ENCODE measurements around the gene KPNB1.

The KPNB1 gene

DNA sequence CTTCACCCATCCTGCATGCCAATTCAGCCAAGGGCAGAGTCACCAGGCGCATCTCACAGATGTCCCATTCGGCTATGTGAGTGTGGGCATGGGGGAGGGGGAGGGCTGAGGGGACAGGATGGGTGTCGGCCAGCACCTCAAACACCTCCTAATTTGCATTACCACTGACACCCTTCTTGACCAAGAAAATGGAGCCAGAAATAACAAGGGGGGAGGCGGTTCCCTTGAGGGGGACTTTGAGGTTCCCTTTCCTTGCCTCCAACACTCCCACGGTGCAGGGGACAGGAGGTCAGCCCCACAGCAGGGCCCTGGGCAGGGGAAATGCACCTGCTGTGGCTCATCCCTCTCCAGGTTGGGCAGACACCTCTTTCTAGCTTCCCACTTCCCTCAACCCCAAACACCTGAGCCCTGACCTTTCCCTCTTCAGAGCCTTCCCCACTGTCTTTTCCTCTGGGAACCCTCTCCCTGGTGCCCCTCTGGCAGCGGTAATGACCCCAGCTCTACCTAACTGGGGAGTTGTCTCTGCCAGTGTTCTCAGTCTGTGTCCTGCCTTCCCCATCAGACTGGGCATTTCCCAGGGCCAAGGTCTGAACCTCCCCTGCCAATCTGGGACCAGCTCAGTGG is 65.2 kb downstream of the KPNB1 start:
- no peak for DNase-seq

DNA sequence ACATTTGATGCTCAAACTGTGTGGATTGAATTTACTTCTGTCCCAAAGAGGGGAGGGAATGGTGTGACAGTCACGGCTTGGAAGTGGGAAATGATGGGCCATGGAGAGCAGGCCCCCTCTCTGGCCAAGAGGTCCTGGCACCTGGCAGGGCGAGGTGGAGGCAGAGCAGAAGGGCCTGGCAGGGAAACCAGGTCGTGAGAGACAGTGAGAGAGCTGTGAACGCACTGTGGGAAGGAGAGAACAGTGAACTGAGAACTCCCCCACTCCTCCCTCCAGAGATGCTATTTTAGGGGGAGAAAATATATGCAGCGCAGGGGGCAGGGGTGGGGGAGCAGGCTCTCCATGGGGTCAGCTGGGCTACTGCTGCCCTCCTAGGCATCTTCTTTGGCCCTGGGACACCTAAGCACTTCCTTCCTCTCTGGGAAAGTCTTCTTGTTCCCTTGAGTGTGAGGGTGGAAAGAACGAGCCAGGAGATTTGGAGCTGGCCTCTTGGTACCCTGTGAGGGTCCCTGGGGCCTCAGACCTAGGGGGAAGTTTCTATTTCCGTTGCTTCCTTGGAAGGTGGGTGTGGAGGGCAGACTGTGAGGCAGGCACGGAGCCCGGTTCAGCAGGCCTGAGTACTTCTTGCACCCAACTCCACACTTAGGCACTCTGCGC is 66.1 kb downstream of the KPNB1 start:
- DNase-seq, result no peak

DNA sequence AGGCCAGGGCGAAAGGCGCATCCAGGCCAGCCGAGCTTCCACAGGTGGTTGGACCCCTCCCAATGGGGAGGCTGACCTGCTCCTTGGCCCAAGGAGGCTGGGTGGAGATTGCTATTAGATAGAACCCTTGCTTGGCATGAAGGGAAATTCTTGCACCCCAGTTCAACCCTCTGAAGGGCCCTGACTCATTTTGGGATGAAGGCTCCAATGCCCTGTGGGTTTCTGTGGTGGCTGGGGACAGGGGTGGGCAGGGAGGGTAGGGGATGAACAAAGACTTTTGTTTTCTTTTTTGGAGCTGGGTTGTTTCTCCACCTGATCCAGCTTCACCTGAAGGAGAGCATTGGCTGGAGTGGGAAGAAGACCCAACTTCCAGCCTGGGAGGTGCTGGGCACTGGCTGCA is 66.7 kb downstream of the KPNB1 start:
- DNase-seq, result no peak

DNA sequence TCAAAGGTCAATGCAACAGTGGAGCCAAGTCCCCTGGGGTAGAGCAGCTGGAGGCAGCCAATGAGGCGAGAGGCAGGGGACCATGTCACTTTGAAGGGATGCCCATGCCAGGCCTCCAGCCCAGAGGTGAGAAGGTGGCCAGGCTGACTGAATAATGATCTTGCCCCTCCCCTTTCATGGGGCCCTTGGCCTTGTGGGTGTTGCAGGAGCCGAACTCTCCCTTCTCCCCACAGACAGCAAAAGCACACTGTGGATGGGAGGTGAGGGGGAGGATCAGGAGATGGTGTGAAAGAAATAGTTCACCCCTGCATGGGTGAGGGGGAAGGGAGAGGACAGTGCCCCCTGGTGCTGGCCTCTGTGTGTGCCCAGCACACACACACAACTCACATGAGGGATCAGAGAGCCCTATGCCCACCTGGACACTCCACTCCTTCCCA is 67.6 kb downstream of the KPNB1 start:
- no peak for DNase-seq

DNA sequence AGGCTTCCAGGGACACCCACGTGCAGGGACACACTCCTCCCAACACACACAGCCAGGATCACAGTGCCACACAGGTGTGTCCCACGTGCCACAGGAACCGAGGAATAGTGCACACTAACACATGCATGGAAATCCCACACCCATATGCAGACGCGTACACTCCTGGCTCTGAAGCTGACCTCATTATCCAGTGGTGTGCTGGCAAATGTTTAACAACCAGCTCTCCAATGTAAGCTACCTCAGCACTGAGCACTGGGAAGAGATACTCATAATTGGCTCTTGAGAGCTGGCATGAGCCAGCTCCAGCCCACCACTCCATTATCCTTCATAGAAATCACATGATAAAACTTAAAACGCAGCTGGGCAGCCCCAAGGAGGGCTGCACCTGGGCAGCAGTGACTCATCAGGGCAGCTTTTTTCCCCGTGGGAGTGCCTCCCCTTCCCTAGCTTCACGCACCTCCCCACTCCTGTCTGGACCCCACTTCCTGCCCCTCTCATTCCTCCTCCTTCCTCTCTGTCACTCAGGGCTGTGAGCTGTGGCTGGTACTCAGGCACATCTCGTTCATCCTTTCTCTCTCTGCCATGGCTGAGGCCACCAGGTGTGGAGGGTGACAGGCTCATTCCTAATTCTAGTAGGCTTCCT is 68.4 kb downstream of the KPNB1 start:
- DNase-seq, result no peak

DNA sequence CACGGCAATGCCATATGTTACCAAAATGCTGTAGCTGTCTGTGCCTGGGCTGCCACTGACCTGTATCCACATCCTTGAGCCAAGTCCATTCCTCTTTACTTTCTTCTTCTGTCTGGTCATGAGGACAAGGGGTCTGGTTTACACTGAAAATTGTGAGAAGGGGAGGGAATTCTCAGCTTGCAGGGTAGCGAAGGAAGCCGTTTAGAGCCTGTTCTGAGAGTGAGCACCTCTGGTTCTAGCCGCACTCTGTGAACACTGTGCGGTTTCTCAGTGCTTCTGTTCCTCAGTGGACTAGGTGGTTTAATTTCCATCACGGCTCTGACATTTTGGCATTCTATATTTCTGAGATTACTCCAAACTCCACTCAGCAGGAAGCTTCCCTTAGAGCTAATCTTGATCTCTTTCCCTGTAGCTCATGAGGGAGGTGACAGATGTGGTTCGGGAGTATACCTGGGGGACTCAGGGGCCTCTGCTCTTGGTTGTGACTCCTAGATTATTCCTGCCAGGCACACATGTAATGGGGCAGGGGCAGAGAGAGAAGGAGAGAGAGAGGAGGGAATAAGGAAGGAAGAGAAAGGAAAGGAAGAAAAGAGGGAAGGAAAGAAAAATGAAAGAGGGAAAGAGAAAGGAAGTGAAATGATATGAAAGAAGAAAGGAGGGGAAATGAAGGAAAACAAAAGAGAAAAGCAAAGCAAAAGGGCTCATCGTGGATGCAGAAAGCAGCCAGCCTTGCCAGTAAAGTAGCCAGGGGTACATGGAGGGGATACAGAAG is 69.1 kb downstream of the KPNB1 start:
- DNase-seq, result no peak

DNA sequence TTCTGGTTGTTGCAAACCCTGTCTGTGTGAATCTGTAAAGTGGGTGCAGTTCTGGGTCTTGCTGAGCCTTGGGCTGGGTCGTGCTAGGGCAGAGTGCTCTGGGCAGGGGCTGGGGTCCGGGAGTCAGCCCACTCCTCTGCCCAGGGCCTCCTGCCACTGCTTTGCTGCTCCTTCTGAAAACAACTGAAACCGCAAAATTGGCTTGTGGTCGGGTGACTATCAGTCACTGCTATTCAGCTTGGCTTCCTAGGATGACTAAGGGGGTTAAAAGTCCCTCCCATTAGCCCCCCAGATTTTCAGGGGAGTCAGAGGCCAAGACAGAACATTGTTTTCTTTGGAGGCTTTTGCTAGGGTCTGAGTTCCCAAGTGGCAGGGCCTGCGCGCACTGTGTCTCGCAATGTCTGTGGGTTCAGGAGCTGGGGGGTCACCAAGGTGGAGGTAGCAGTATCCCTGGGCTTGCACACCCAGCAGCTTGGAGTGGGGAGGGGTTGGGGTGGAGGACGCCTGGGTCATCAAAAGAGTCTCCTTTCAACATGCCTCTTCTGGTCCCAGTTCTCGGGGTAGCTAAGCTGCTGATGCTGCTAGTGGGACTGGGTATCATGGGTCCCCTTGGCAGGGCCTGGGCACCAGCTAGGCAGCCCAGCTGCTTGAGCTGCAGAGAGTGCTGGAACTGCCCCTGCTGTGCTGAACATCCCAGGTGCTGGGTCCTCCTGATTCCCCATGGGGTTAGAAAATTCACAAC is 69.9 kb downstream of the KPNB1 start:
- DNase-seq, result peak; percentile 87

DNA sequence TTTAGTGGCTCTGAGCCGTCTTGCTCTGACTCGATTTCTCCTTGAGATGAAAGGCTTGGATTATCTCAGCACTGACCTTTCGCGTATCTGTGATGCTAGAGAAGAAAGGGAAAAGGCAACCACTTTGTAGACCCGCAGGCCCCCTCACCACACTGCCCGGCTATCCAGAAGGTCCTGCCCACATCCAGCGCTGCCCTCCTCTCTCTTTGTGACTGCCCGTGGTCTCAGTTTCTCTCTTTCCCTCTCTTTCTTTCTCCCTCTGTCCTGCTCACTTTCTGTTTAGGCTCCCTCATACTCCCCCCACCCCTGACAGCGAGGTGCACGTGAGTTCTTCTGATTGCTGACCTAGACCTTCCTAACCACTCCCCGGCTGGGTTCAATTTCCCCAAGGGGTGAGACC is 70.5 kb downstream of the KPNB1 start:
- no peak for DNase-seq

DNA sequence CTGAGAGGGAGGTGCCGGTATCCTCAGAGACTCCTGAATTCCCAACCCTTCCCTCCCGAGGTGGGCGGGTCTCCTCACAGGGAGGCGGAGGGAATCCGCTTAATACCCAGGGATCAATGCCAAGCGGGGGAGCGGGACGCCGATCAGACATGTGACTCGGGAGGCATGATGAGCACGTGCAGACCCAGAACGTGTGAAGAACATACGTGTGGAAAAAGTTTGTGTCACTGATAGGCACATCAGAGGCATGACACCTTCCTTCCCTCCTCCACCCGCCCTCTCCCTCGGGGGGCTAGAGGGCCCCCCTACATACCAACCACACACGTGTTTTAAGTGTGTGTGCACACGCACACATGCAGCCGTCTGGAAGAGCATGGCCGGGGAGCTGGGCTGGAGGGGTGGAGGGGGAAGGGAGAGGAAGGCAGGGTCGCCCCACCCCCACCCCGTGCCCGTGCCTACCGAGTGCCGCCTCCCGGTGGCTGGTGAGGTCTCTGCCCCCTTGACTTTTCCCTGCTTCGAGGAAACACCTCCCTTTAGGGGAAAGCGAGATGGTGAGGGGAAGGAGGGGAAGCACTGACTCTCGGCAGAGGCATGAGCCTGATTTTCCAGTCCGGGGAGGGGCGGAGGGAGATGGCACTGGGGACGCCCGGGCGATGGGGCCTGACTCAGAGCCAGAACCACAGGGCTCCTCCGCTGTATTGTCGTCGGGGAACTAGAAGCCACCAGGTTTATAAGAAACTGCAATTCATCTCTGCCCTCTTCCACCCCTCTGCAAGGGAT is 71.2 kb downstream of the KPNB1 start:
- peak; percentile 30 for DNase-seq

DNA sequence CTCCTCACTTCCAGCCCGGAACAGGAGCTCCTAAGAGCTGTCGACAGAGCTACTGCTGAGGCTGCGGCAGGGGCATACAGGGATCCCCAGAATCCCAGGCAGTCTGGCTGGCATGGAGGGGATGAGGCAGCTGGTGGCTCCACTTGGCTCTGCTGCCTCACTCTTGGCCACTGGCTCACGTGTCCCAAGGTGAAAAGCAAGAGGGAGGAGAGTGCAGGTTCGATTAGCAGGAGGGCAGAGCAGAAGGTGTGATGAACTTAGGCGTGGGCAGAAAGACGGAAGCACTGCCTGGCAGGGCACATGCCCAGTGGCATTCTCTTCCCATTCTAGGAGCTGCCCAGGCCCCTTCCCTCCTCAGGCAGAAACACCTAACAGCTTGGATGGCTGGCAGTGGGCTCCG is 72.0 kb downstream of the KPNB1 start:
- DNase-seq, result no peak

DNA sequence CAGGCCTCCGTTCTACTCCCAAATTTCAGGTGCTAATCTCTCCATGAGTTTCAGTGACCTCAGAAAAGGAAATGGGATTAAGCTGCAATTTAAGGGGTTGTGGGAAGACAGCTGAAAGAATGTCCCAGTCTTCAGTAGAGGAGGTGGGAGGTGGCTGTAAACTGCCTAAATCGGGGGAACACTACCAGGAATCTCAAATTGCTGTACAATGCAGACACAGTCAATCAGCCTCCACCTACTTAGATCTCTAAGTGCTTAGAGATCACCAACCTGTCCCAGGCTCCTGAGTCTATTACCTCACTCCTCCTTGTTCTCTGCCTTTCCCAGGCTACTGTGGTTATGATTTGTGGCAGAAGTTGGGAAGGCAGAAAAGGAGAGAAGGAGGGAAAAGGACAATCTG is 75.0 kb downstream of the KPNB1 start:
- DNase-seq, result no peak

DNA sequence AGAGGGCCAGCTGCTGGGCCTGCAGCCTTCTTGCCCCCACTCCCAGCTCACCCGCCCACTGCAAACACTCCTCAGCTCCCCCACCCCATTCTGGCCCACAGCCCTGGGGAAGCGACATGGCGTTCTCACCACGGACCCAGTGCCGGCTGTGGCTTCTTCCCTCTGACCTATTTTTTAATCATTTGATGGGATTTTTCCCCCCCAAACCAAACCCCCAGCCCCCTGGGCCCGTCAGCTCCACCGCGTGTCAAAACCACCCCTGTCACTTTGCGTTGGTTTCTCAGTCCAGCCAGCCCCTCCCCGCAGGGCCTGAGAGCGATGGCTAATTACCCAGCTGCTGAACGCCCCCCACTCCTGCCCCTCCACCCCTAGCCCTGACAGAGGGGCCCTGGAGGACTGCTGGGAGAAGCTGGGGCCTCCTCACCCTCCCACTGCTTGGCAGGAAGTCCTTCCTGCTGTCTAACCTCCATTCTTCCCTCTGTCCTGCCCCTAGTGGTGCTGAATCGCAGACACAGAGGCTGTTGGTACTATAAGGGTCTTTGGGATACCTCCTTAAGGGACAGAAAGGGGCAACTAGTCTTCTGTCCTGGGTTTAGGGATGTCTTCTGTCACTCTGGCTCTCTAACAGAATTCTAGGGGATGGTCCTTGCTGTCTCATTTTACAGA is 75.9 kb downstream of the KPNB1 start:
- no peak for DNase-seq

DNA sequence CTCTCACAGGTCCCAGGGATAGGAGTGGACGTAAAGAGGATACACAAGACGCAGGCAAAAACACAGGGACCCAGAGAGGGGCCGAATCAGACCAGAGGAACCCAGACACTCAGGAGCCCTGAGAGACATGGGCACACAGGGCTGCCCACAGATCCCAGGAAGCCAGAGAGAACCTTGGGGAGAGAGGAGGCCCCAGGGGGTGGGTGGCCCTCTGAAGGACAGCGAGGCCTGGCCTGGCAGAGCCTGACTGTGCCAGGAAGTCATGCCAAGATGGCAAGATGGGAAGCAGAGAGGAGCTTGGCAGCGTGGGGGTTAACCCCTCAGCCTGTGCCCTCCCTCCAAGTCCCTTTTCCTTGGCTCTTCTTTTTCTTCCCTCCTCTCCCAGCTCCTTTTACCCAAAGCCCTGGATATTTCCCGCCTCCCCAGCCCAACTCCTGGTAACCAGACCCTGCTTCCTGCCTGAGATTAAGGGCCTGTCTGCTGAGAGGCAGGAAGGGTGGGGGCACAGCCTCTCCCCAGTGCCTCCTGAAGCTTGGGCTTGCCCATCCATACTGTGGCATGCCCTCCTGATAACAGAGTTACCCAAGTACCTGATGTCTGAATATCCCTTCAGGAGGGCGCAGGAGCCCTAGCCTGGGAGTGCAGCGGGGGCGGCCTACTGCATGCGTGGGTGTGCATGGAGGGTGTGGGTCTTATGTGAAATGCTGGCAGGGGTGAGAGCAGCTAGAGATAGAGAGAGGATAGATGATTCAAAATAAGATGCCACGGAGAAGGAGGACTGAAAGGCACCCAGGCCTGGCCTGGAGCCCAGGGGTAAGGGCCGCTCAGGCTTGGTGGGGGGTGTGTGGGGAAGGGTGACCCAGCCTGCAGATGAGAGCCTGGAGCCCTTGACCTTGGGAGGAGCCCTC is 77.3 kb downstream of the KPNB1 start:
- no peak for DNase-seq

DNA sequence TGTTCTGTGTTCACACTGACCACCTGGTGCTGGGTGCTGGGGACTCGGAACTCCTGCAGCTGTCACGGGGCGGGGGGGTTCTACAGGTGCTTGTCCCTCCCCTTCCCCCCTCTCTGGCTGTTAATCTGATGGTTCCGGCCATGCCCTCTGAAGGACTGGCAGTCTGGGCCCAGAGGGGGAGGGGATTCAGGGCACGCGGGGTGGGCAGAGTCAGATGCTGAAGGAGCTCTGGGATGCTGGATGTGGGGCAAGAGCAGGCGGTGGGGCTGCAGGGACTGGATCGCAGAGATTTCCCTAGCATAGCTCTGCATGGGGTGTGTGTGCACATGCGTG is 78.0 kb downstream of the KPNB1 start:
- DNase-seq, result no peak

DNA sequence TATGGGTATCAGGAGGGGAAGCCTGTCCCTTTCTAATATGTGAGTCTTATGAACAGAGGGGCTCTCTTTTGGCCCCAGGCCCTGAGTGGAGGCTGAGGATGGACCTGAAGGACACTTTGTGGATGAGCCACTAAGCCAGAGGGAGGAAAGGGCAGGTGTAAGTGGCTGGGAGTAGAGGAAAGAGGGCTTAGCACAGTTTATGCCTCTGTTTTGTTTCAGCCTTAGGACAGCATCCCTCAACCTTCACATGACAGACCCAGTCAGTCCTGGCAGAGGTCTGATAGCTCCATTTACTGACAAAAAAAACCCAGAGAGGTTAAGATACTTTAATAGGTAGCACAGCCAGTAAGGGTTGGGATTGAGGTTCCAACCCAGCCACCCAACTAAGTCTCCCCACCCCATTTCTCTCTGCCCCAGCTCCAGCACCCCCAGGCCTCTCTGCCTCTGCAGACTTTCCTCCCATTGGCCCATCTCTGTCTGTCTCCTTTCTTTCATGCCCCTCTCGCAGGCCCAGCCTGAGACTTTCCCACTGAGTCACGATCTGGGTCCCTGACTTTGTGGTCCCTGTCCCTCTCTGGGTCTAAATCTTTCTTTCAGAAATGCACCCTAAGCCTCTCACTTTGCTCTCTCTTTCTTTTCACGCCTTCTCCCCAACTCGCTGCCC is 78.6 kb downstream of the KPNB1 start:
- DNase-seq, result no peak

DNA sequence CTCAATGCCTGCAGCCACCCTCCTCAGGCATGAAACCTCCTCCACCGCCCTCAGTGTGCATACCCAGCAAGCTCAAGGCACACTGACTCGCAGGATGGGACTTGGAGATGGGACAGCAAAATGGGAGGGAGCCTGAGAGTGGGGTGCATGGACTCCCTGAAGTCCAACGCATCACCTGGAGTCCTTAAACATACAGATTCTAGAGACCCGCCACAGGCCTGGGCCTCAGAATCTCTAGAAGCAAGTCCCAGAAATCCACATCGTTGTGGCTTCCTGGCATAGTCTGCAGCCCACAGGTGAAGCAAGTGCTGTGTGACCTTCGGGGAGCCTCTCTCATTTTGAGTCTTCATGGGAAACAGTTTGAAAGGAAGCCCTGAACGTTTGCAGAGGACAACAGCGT is 79.8 kb downstream of the KPNB1 start:
- no peak for DNase-seq

DNA sequence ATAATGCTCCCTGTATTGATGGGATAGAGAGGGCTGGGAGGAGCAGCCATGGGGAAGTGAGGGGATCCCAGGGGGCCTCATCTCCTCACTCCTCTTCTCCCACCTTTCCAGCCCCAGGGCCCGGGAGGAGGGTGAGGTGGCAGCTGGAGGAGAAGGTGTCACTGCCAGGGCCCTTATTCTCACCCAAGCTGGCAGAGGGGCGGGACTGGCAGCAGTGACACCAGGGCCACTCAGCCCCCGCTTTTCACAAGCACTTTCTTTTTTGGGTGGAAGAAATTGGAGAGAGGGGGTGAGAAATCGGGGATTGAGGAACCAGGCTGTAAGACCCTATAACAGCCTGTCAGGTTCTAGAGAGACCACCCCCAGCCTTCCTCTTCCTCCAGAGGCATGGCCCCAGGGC is 81.0 kb downstream of the KPNB1 start:
- no peak for DNase-seq

DNA sequence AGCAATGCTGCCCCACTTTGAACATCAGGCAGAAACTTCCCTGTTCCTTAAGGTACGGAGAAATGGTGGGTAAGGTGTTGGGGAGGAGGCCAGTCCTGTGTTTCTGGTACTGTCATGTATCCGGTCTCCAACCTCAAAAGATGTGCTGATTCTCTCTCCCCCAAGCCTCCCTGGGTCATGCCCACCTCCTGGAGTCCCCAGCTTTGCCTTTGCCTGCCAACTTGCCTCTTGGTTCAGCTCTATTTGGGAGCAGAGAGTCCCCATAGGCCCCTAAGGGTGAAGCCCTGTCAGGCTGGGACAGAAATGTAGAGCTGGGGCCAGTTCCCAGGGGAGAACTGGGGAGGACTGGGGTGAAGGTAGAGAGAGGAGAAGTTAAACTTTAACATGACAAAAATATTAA is 81.7 kb downstream of the KPNB1 start:
- no peak for DNase-seq

DNA sequence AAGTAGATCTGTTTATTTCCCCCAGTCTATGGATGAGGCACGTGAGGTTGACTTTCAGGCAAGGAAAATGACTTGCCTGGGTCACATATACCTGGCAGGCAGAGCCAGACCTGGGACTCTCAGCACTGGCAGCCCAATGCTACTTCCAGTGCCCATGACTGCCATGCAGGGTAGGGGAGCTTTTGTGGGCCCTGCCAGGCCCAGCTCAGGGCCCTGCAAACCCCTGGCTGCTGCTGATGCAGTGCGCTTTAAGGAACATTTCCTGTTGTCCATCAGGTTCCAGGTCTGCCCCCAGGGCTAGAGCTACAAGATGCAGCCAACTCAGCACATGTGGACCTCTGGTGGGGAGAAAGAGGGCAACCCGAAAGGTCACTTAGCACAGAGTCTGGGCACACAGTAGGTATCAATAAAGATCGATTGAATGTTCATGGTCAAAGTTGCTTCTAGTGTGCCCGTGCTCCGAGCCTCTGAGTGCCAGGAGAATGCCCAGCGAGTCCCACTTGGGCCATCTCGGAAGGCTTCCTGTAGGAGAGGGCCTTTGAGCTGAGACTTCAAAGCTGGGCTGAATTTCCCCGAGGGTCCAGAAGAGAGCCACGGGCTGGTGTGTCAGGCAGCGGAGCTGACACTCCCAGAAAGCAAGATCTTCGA is 82.8 kb downstream of the KPNB1 start:
- DNase-seq, result no peak

Measured in fibroblast of upper back skin (primary cell).